HUES6 (cell line): ENCODE results near the gene OR5C1.

ENCODE experiments used
- H3K27ac ChIP-seq: 2 replicates; pipeline ENCODE4 v1.7.0; 2013; ENCODE audit warnings: low read depth, mild to moderate bottlenecking, low read length, inconsistent platforms
- H3K27me3 ChIP-seq: 2 replicates; pipeline ENCODE4 v1.6.1; 2013; ENCODE audit warnings: low read length; ENCODE audit not compliant: control insufficient read depth, insufficient read depth
- H3K36me3 ChIP-seq: 2 replicates; pipeline ENCODE4 v1.6.1; 2013; ENCODE audit warnings: low read length; ENCODE audit not compliant: control insufficient read depth, insufficient read depth
- H3K4me1 ChIP-seq: 2 replicates; pipeline ENCODE4 v1.6.1; 2013; ENCODE audit warnings: low read length; ENCODE audit not compliant: control insufficient read depth, insufficient read depth
- H3K4me3 ChIP-seq: 2 replicates; pipeline ENCODE4 v1.5.1; 2013; ENCODE audit warnings: low read depth, low read length
- H3K9ac ChIP-seq: one replicate; pipeline ENCODE4 v1.6.1; 2013; ENCODE audit warnings: mild to moderate bottlenecking, low read length
- H3K9me3 ChIP-seq: 2 replicates; pipeline ENCODE4 v1.6.1; 2013; ENCODE audit warnings: low read depth, low read length; ENCODE audit not compliant: control insufficient read depth, insufficient read depth

The OR5C1 gene

DNA sequence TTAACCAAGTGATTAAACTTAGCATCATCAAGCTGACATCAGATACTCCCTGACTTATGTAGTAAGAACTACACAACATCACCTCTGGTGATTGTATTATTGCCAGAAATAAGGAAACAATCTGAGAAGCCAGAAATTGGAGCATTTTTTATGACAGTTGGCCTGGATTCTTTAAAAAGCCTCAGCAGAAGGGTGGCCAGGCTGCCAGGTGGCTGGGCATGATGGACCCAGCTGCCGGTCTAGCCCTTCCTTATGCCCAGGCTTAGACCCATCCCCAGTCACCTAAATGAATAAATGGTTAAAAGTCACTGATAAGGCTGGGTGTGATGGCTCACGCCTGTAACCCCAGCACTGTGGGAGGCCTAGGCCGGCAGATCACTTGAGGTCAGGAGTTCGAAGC lies 24.0 kb downstream of the OR5C1 start:
- H3K9ac ChIP-seq = no peak overlapping the region
- H3K36me3 ChIP-seq = peaks cover 18% of the 10 kb centered on the region
- no peaks in the 10 kb centered on the region for H3K9me3 ChIP-seq
- H3K27me3 ChIP-seq = no peaks in the 10 kb centered on the region
- no peak overlapping the region for H3K4me3 ChIP-seq
- H3K4me1 ChIP-seq = no peaks in the 10 kb centered on the region
- H3K27ac ChIP-seq = no peak overlapping the region

- Histone ChIP-seq H3K9me3 (no peaks in the 10 kb centered on the region), H3K27me3 (no peaks in the 10 kb centered on the region), H3K36me3 (peaks cover 23% of the 10 kb centered on the region), H3K27ac (no peak overlapping the region), H3K9ac (no peak overlapping the region), H3K4me1 (no peaks in the 10 kb centered on the region), H3K4me3 (no peak overlapping the region)
Measured at GRCh38 chr9:122814545-122814944, 25.8 kb downstream of the OR5C1 start.

GRCh38 chr9:122815544-122815943 lies 26.8 kb downstream of the OR5C1 start:
- Histone ChIP-seq H3K9ac (no peak overlapping the region), H3K27ac (no peak overlapping the region), H3K4me3 (no peak overlapping the region), H3K27me3 (no peaks in the 10 kb centered on the region), H3K4me1 (no peaks in the 10 kb centered on the region), H3K36me3 (peaks cover 33% of the 10 kb centered on the region), H3K9me3 (no peaks in the 10 kb centered on the region)

GRCh38 chr9:122816163-122816867 lies 27.6 kb downstream of the OR5C1 start:
- no peaks in the 10 kb centered on the region for H3K9me3 ChIP-seq
- no peak overlapping the region for H3K4me3 ChIP-seq
- H3K4me1 ChIP-seq = no peaks in the 10 kb centered on the region
- H3K27me3 ChIP-seq = no peaks in the 10 kb centered on the region
- no peak overlapping the region for H3K27ac ChIP-seq
- H3K9ac ChIP-seq = no peak overlapping the region
- peaks cover 41% of the 10 kb centered on the region for H3K36me3 ChIP-seq

- Histone ChIP-seq H3K27ac (no peak overlapping the region), H3K4me1 (no peaks in the 10 kb centered on the region), H3K27me3 (no peaks in the 10 kb centered on the region), H3K36me3 (peaks cover 68% of the 10 kb centered on the region), H3K9me3 (no peaks in the 10 kb centered on the region), H3K4me3 (no peak overlapping the region), H3K9ac (no peak overlapping the region)
Measured at GRCh38 chr9:122819326-122819725, 30.6 kb downstream of the OR5C1 start.

DNA sequence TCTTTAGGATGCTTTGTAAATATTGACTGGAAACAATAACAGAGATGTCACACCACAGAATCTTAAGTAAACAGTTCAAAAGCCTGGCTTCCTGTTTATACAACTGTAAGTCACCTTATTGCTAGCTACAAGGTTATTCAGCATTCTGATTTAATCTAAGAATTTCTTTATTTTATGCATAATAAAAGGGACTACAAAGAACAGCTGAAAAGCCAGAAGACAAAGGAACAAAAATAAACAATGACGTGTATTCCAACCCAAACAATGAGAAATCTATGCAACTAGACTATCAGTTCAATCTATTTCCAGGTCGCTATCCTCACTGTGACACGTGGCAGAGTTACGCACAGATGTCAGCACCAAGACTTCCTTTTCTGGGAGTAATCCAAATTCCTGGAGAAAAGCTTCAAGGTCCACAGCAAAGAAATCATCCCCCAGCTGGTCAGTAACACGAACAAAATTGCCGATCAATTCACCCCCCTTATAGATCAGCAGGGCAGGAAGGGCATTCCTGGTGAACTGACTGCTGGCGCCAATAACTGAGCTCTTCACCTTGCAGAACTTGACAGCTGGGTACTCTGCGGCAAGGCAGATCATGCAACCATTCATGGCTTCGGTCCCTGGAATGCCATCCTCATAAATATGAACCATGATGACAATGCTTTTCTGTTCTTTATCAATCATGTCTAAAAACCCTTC lies 31.2 kb downstream of the OR5C1 start:
- H3K27me3 ChIP-seq = no peaks in the 10 kb centered on the region
- H3K9ac ChIP-seq = no peak overlapping the region
- no peaks in the 10 kb centered on the region for H3K4me1 ChIP-seq
- H3K4me3 ChIP-seq = no peak overlapping the region
- no peaks in the 10 kb centered on the region for H3K9me3 ChIP-seq
- no peak overlapping the region for H3K27ac ChIP-seq
- peaks cover 73% of the 10 kb centered on the region for H3K36me3 ChIP-seq

DNA sequence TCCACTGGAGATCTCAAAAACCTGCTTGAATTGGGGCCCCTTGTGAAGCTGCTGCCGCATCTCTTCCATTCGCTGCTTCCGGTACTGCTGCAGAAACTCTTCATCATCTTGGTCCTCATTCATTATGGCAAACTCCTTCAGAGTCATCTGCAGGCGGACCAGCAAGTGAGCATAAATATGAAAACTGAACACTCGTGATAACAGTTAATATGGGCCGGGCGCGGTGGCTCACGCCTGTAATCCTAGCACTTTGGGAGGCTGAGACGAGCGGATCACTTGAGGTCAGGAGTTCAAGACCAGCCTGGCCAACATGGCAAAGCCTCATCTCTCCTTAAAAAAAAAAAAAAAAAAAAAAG lies 31.7 kb downstream of the OR5C1 start:
- no peak overlapping the region for H3K27ac ChIP-seq

GRCh38 chr9:122821278-122821943 lies 32.7 kb downstream of the OR5C1 start:
- Histone ChIP-seq H3K4me1 (no peaks in the 10 kb centered on the region), H3K36me3 (peaks cover 73% of the 10 kb centered on the region), H3K27ac (no peak overlapping the region), H3K27me3 (no peaks in the 10 kb centered on the region), H3K9me3 (no peaks in the 10 kb centered on the region), H3K9ac (no peak overlapping the region), H3K4me3 (no peak overlapping the region)

More for the DNA sequence above, 31.7 kb downstream of the OR5C1 start:
- Histone ChIP-seq H3K4me1 (no peaks in the 10 kb centered on the region), H3K4me3 (no peak overlapping the region), H3K9ac (no peak overlapping the region), H3K27me3 (no peaks in the 10 kb centered on the region), H3K9me3 (no peaks in the 10 kb centered on the region), H3K36me3 (peaks cover 72% of the 10 kb centered on the region)

DNA sequence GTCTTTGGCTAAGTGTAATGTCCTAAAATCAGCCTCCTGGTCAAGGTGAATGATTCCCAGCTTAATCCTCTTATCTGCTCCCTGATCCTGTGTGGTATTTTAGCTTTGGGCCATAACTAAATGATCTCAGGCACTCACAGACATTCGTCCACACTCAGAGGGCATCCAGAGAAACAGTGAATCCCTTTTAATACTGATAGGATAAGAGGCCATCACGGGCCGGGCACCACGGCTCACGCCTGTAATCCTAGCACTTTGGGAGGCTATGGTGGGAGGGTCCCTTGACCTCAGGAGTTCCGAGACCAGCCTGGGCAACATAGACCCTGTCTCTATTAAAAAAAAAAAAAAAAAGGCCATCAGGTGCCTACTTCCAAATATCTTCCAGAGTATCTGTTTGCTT lies 33.3 kb downstream of the OR5C1 start:
- Histone ChIP-seq H3K9me3 (no peaks in the 10 kb centered on the region), H3K4me1 (peaks cover 6% of the 10 kb centered on the region; the same call in 1 of the 2 replicates), H3K27me3 (no peaks in the 10 kb centered on the region), H3K27ac (no peak overlapping the region), H3K4me3 (no peak overlapping the region), H3K36me3 (peaks cover 67% of the 10 kb centered on the region), H3K9ac (no peak overlapping the region)

- Histone ChIP-seq H3K4me1 (peaks cover 9% of the 10 kb centered on the region; the same call in 1 of the 2 replicates), H3K36me3 (peaks cover 62% of the 10 kb centered on the region), H3K27me3 (no peaks in the 10 kb centered on the region), H3K4me3 (no peak overlapping the region), H3K9me3 (no peaks in the 10 kb centered on the region), H3K9ac (no peak overlapping the region), H3K27ac (no peak overlapping the region)
Measured at GRCh38 chr9:122822938-122823337, 34.2 kb downstream of the OR5C1 start.

- H3K27ac ChIP-seq = peak overlapping the region; percentile 52
- peak overlapping the region; percentile 94 for H3K9ac ChIP-seq
- H3K4me3 ChIP-seq = peak overlapping the region; percentile 95
- H3K27me3 ChIP-seq = no peaks in the 10 kb centered on the region
- peaks cover 9% of the 10 kb centered on the region; the same call in 1 of the 2 replicates for H3K4me1 ChIP-seq
- H3K36me3 ChIP-seq = peaks cover 27% of the 10 kb centered on the region
- no peaks in the 10 kb centered on the region for H3K9me3 ChIP-seq
Measured at GRCh38 chr9:122827761-122828093, 39.0 kb downstream of the OR5C1 start.
